GM12874 (cell line): Measurements from ENCODE around the gene TTC7B.

Experiments used
- TF ChIP-seq, protein P1 (sequence below): IDR thresholded peaks from 2 replicates; pipeline ENCODE4 v1.5.1; 2011; ENCODE audit warnings: low read depth, mild to moderate bottlenecking, control low read depth, low read length, moderate library complexity; ENCODE audit not compliant: insufficient read depth

TTC7B gene, protein sequence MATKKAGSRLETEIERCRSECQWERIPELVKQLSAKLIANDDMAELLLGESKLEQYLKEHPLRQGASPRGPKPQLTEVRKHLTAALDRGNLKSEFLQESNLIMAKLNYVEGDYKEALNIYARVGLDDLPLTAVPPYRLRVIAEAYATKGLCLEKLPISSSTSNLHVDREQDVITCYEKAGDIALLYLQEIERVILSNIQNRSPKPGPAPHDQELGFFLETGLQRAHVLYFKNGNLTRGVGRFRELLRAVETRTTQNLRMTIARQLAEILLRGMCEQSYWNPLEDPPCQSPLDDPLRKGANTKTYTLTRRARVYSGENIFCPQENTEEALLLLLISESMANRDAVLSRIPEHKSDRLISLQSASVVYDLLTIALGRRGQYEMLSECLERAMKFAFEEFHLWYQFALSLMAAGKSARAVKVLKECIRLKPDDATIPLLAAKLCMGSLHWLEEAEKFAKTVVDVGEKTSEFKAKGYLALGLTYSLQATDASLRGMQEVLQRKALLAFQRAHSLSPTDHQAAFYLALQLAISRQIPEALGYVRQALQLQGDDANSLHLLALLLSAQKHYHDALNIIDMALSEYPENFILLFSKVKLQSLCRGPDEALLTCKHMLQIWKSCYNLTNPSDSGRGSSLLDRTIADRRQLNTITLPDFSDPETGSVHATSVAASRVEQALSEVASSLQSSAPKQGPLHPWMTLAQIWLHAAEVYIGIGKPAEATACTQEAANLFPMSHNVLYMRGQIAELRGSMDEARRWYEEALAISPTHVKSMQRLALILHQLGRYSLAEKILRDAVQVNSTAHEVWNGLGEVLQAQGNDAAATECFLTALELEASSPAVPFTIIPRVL

DNA sequence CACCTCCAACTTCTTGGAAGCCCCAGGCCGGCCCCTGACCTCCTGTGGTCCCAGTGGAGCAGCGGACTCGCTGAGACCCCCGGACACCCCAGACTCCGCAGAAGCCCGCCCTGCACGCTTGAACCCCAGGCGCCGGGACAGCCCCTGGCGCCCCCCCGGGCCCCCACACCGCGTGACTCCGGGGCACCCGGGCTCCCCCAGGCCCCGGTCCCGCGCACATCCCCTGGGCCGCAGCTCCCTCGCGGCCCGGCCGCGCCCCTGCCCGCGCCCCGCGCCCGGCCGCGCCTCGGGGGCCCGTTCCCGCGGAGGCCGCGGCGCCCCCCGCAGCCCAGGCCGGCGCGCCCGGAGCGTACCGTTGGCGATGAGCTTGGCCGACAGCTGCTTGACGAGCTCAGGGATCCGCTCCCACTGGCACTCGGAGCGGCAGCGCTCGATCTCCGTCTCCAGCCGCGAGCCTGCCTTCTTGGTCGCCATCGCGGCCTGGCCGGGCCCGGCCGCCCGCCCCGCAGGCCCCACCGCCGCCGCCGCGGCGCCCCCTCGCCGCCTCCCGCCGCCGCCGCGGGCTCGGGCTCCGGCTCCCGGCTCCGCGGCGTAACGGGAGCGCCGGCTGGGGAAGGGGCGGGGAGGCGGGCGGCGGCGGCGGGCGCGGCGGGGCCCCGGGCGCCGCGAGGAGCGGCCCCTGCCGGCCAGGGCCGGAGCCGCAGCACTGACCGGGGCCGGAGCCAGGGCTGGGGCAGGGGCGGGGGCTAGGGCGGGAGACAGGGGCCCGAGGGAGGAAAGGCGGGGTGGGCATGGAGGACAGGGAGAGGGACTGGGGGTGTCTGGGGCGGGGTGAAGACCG lies at the start of gene TTC7B:
Gene TTC7B (minus strand): TSS at position 609 of the 841 bp plus-strand sequence. CDS start 135 bp downstream, at position 474.
- TF ChIP-seq, protein P1, sequence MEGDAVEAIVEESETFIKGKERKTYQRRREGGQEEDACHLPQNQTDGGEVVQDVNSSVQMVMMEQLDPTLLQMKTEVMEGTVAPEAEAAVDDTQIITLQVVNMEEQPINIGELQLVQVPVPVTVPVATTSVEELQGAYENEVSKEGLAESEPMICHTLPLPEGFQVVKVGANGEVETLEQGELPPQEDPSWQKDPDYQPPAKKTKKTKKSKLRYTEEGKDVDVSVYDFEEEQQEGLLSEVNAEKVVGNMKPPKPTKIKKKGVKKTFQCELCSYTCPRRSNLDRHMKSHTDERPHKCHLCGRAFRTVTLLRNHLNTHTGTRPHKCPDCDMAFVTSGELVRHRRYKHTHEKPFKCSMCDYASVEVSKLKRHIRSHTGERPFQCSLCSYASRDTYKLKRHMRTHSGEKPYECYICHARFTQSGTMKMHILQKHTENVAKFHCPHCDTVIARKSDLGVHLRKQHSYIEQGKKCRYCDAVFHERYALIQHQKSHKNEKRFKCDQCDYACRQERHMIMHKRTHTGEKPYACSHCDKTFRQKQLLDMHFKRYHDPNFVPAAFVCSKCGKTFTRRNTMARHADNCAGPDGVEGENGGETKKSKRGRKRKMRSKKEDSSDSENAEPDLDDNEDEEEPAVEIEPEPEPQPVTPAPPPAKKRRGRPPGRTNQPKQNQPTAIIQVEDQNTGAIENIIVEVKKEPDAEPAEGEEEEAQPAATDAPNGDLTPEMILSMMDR = peak; percentile 64

DNA sequence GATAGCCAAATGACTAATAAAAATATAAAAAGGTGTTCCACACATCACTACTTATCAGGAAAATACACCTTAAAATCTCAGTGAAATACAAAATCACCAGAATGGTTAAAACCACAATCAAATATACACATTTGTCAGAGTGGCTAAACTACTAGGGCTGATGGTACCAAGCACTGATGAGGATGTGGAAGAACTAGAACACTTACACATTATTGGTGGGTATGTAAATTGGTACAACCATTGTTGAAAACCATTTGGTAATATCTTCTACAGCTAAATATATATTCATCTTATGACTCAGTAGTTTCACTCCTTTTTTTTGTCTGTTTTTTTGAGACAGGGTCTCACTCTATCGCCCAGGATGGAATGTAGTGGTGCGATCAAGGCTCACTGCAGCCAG lies 48.5 kb upstream of the TTC7B start:
- TF ChIP-seq, protein P1 = no peak

DNA sequence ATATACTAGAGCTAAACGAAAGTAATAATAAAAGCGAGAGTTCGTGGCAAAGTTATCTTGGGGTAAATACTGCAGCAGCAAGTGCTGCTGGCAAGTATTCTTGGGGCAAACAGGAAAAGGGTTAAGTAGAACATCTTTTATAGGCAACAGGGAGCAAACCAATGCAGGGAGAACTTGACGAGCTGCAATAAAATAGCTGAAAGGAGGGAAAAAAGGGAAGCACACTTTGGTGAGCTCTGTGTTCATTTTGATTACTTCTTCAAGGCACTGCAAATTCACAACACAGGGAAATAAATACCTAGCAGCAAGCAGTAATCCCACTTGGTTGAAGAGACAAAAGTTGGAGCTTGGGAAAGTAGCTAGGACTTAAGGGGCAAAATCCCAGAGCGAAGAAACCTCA lies 42.3 kb upstream of the TTC7B start:
- TF ChIP-seq, protein P1 = no peak

DNA sequence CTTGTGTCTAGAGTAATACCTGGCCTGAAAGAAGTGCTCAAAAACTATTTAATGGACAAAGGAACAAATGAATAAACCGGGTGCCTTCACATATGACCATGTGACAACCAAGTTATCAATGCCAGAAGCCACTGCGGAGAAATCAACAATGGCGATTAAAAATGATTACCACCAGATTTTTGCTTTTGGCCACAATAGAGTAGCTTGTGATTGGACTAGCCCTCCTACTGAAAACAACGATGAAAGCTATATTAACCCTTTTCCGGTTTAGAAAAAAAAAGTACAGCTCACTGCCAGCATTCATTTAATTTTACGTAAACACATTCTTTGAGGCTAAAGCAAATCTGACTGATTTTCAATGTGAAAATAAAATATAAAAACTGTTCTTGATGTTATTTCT lies 41.6 kb upstream of the TTC7B start:
- TF ChIP-seq, protein P1 = no peak

DNA sequence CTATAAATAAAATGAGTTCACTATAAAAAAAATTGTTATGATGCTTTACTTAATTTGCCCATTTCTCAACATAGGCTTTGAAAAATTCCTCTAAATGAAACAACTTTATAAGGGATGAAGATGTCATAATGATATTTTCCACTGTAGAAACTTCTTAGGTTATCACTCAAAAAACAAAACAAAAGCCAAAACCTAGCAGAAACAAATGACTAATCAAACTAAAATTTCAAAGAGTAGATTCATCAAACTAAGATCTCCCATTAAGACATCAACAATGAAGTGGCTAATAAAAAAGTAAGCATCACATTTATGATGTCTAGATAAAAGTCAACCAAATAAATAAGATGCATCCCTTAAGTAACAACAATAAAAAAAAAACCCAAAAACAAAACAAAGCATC lies 36.9 kb upstream of the TTC7B start:
- TF ChIP-seq, protein P1 = no peak

DNA sequence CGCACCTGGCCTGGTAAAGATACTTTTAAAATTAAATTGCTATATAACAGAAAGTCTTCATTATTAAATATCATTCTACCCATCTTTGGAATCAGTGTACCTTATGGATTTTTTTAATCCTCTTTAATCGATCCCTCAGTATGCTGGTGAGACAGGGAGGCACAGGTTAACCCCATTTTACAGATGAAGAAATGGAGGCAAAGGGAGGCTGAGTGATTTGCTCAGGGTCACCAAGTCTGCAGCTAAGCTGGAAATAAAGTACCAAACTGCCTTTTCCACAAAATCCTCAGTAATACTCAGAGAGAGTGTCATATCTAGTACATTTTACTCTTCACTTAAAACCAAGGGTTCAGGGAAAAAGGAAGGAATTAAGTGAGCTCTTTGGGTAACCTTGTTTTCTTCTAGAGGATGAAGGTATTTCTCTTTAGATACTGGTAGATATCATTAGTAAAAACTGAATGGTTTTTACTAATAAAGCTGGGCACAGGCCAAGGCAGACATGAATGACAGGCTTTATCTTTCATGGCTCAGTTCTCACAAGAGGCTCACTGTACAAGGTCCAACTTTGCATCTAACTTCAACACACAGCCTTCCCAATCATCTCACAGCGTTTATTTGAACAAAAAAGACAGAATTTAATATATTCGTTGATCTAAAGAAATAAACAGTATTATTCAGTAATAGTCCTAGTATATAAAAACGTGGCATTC lies 35.3 kb upstream of the TTC7B start:
- TF ChIP-seq, protein P1 = no peak
